Gastroesophageal sphincter (tissue), 4 donors: ENCODE measurements around the gene SPRN. TPM values are rescaled to one million over a fixed set of nuclear protein-coding genes. Genes with fewer than 3 reads are reported as not detected.
"Not testable (repeated sequence)": the region's sequence is repeated elsewhere in the genome, so short reads cannot be mapped to it uniquely, and the experiment has no call there.

Experiments used
- ATAC-seq: fragments of 150-250 bp; one replicate; pipeline ENCODE4 v1.9.1; 2016; ENCODE audit warnings: mild to moderate bottlenecking, moderate library complexity
- H3K27ac ChIP-seq, 4 donors: fragments of 200-600 bp; sonication (generic) in 3 of 4; 1 replicate in 3 of 4; 2 replicates in 1 of 4; pipeline ENCODE4 v1.5.1; 2016 to 2019
- H3K27me3 ChIP-seq: fragments of 200-600 bp; sonication (generic); one replicate; pipeline ENCODE4 v1.5.1; 2019
- H3K36me3 ChIP-seq, 2 donors: fragments of 200-600 bp; sonication (generic); one replicate each; pipeline ENCODE4 v1.5.1; 2019; ENCODE audit warnings: control low read depth in 1 of 2
- H3K4me1 ChIP-seq, 3 donors: fragments of 200-600 bp; sonication (generic); 1 replicate in 2 of 3; 2 replicates in 1 of 3; pipeline ENCODE4 v1.5.1; 2016 to 2019; ENCODE audit warnings: control low read depth in 2 of 3
- H3K4me3 ChIP-seq, 2 donors: fragments of 200-600 bp; sonication (generic); one replicate each; pipeline ENCODE4 v1.5.1; 2019; ENCODE audit warnings: mild to moderate bottlenecking in 1 of 2, moderate library complexity in 1 of 2
- H3K9me3 ChIP-seq, 3 donors: fragments of 200-600 bp; sonication (generic); one replicate each; pipeline ENCODE4 v1.5.1; 2017 to 2019; ENCODE audit warnings: control low read depth in 2 of 3
- EP300 ChIP-seq: sonication (generic); formaldehyde crosslinking; IDR thresholded peaks from one replicate; pipeline ENCODE4 v1.6.1; 2017; ENCODE audit warnings: antibody characterized with exemption, mild to moderate bottlenecking
- POLR2A ChIP-seq, 2 donors: fragments of 450-650 bp; IDR thresholded peaks; one replicate each; pipeline ENCODE4 v1.6.1; 2017; ENCODE audit warnings: antibody characterized with exemption in 2 of 2, mild to moderate bottlenecking in 2 of 2, moderate library complexity in 1 of 2
- POLR2AphosphoS5 ChIP-seq: sonication (generic); formaldehyde crosslinking; IDR thresholded peaks from one replicate; pipeline ENCODE4 v1.6.1; 2017; ENCODE audit warnings: antibody characterized with exemption
- WGBS, 2 donors: methylation state at CpG; one replicate each; pipeline ENCODE4 v1.1.5; 2018; ENCODE audit warnings: low coverage in 1 of 2; 5-methylcytosine and 5-hydroxymethylcytosine counted together
- total RNA-seq, 4 donors: library from RNA; depleted of rRNA; stranded (reverse); fragments of >200 nt; gene quantifications; one replicate each; pipeline ENCODE4 v1.1.0, GENCODE V29; 2016
- TF ChIP-seq, protein P1 (sequence below), 4 experiments: fragments of 200-600 bp in 2 of 4; fragments of 450-650 bp in 2 of 4; sonication (generic) in 1 of 4; IDR thresholded peaks; one replicate each; pipeline ENCODE4 v1.5.1; 2017 to 2019; ENCODE audit warnings: antibody characterized with exemption in 4 of 4, mild to moderate bottlenecking in 2 of 4, moderate library complexity in 2 of 4

Gene SPRN
- total RNA-seq, 4 donors from 2014 or later, result 0.12 to 0.35 TPM; not detected in 2

DNA sequence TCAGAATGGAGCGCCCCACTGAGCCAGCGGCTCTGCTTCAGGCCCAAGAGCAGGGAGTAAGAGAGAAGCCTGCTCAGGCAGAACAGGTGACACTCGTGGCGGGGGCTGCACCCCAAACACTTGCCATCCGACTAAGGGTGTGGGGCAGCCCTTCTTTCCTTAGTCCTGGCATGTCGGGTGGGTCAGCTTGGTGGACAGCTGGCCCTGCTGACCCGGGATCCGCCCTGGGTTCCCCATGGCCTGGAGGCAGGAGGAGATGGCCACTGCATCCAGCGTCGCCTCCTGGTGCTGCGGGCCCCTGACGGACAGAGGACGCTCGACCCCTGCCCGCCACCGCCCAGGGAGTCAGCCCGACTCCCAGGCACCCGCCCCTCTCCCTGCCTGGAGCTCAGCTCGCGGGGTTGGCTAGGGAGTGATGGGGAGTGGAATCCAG lies 46.6 kb downstream of the SPRN start:
- TF ChIP-seq POLR2AphosphoS5 (no peak), EP300 (no peak), POLR2A (IDR thresholded peaks at IDR 0.05) (no peak)
- TF ChIP-seq, protein P1, sequence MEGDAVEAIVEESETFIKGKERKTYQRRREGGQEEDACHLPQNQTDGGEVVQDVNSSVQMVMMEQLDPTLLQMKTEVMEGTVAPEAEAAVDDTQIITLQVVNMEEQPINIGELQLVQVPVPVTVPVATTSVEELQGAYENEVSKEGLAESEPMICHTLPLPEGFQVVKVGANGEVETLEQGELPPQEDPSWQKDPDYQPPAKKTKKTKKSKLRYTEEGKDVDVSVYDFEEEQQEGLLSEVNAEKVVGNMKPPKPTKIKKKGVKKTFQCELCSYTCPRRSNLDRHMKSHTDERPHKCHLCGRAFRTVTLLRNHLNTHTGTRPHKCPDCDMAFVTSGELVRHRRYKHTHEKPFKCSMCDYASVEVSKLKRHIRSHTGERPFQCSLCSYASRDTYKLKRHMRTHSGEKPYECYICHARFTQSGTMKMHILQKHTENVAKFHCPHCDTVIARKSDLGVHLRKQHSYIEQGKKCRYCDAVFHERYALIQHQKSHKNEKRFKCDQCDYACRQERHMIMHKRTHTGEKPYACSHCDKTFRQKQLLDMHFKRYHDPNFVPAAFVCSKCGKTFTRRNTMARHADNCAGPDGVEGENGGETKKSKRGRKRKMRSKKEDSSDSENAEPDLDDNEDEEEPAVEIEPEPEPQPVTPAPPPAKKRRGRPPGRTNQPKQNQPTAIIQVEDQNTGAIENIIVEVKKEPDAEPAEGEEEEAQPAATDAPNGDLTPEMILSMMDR (IDR thresholded peaks at IDR 0.05), result no peak
- WGBS, 2 donors, result no CpG with 5 or more reads among the region's 20 CpGs
- Histone ChIP-seq H3K4me3 (peak overlapping the region; percentile 82 to 93), H3K27me3 (no peaks in the 10 kb centered on the region), H3K4me1 (peaks cover 0 to 37% (median 16%) of the 10 kb centered on the region in 3 donors), H3K36me3 (peaks cover 0 to 15% of the 10 kb centered on the region in 2 donors), H3K27ac (peak overlapping the region in 3 of 4 donors; percentile 87 to 88 (median 88)), H3K9me3 (no peaks in the 10 kb centered on the region)
- no peak for ATAC-seq

DNA sequence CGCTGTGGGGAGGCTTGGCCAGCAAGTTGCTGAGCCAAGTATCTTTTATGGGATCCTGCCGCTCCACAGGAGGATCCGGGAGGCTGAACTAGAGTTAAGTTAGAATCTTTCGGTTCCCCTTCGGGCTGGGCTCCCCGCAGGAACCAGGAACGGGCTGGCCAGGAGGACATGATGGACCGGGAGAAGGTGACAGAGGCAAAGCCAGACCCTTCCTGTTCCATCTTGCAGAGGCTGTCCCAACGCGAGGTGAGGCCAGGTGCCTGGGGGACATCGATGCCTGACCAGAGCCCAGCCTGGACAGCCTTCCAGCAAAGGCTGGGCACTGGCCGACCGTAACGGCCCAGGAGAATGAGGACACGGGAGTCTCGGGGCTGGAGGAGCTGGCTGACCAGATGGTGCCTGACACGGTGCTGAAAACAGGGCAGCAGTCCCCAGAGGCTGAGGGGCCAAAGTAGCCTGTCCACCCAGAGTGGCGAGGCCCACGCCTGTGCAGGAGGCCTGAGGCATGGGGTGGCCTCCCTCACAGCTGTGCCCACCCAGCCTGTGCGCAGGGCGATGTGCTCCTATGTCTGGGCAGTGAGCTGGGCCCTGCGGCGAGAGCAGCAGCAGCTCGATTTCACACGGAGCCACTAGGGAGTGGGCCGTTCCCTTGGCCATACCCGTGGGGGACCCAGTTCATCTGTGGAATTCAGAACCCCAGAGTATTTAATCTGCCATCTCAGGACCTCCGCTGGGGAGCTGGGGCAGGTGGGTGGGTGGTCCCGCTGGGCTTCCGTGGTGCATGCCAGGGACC lies 47.2 kb downstream of the SPRN start:
- H3K27me3 ChIP-seq, result no peaks in the 10 kb centered on the region
- H3K9me3 ChIP-seq, result no peaks in the 10 kb centered on the region
- peaks cover 0 to 8% of the 10 kb centered on the region in 2 donors for H3K36me3 ChIP-seq
- H3K4me3 ChIP-seq, result no peak overlapping the region
- no peak for ATAC-seq
- H3K27ac ChIP-seq, result peak overlapping the region in 1 of 4 donors; percentile 88
- peaks cover 0 to 43% (median 21%) of the 10 kb centered on the region in 3 donors for H3K4me1 ChIP-seq
- TF ChIP-seq POLR2AphosphoS5 (no peak), EP300 (no peak), POLR2A (IDR thresholded peaks at IDR 0.05) (no peak)
- TF ChIP-seq, protein P1 (IDR thresholded peaks at IDR 0.05), result no peak
- 80% methylated on average over 2 of the region's 30 CpGs; no CpG with 5 or more reads in 1 of the 2 donors for WGBS, 2 donors

DNA sequence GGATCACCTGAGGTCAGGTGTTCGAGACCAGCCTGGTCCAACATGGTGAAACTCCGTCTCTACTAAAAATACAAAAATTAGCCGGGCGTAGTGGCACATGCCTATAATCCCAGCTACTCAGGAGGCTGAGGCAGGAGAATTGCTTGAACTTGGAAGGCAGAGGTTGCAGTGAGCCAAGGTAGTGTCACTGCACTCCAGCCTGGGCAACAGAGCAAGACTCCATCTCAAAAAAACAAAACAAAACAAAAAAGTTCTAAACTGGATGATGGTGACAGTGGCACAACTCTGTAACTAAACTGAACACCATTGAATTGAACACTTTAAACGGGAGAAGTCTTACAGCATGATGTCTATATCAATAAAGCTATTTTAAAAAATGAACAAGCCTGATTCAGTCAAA lies 48.2 kb downstream of the SPRN start:
- peaks cover 0 to 53% (median 26%) of the 10 kb centered on the region in 3 donors for H3K4me1 ChIP-seq
- not testable (repeated sequence) for H3K4me3 ChIP-seq, H3K9me3 ChIP-seq, H3K27me3 ChIP-seq, H3K36me3 ChIP-seq, H3K27ac ChIP-seq, ATAC-seq
- 85 to 100% methylated on average over 1 to 5 of the region's 5 CpGs for WGBS, 2 donors

DNA sequence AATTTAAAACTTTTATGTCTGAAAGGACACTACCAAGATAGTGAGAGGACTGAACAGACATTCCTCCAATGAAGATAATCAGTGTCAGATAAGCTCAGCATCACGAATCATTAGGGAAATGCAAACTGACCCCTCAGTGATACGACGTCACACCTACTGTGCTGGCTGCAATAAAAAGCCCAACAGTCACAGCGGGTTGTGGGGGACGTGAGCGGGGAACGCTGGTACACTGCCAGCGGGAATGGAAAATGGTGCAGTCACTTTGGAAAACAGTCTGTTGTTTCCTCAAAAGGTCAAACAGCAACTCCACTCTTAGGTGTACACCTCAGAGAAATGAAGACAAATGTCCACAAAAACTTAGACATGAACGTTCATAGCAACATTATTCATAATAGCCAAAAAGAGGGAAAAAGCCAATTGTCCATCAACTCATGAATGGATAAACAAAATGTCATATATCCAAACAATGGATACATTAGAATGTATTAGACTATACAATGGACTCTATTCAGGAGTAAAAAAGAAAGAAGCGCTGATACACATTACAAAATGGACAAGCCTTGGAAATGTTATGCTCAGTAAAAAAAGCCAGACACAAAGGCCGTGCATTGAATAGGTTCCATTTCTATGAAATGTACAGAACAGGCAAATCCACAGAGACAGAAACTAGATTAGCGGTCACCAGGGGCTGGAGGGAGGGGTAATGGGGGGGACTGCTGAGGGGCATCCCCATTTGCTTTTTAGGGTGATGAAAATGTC lies 48.9 kb downstream of the SPRN start:
- no peak for TF ChIP-seq POLR2A (IDR thresholded peaks at IDR 0.05)
- no peak for TF ChIP-seq EP300
- no peak for TF ChIP-seq POLR2AphosphoS5
- TF ChIP-seq, protein P1 (IDR thresholded peaks at IDR 0.05), result no peak
- no peak overlapping the region for H3K4me3 ChIP-seq

More for the DNA sequence above, 48.9 kb downstream of the SPRN start:
- Histone ChIP-seq H3K36me3 (peaks cover 0 to 11% of the 10 kb centered on the region in 2 donors), H3K4me1 (peaks cover 0 to 53% (median 26%) of the 10 kb centered on the region in 3 donors), H3K9me3 (no peaks in the 10 kb centered on the region), H3K27me3 (no peaks in the 10 kb centered on the region), H3K27ac (no peak overlapping the region)
- no peak for ATAC-seq
- 66 to 67% methylated on average over 6 to 12 of the region's 12 CpGs for WGBS, 2 donors
